Fibroblast of pulmonary artery (primary cell): ENCODE results near the gene FERMT3.
A peak's percentile ranks its signal among the peaks of the same experiment; 100 is the strongest.

ENCODE experiments used
- DNase-seq: peaks from one replicate; pipeline ENCODE4 v3.0.0-alpha.2; 2010; ENCODE audit warnings: low read depth
- H3K4me3 ChIP-seq: replicated peaks from 2 replicates; pipeline ENCODE4 v1.5.1; 2011; ENCODE audit warnings: low read depth, mild to moderate bottlenecking, control low read depth, low read length, moderate library complexity
- TF ChIP-seq, protein P1 (sequence below): IDR thresholded peaks from 2 replicates; pipeline ENCODE4 v1.5.1; 2011; ENCODE audit warnings: mild to moderate bottlenecking, control low read depth, low read length, inconsistent platforms; ENCODE audit errors: missing control alignments

FERMT3 gene

DNA sequence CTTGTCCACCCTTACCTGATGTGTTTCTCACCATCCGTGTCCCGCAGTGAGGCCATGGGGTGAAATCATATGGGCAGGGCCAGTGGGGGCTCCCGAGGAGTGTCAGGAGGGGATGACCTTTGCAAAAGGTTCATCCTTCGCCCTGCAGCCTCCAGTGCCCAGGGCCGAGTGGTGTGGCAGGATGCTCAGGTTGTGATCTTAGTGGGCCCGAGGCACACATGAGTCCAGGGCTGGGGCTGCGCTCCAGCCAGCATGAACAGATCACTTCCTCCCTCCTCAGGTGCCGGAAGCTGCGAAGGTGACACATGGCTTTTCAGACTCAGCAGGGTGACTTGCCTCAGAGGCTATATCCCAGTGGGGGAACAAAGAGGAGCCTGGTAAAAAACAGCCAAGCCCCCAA, 31.6 kb downstream of the FERMT3 start:
- TF ChIP-seq, protein P1, sequence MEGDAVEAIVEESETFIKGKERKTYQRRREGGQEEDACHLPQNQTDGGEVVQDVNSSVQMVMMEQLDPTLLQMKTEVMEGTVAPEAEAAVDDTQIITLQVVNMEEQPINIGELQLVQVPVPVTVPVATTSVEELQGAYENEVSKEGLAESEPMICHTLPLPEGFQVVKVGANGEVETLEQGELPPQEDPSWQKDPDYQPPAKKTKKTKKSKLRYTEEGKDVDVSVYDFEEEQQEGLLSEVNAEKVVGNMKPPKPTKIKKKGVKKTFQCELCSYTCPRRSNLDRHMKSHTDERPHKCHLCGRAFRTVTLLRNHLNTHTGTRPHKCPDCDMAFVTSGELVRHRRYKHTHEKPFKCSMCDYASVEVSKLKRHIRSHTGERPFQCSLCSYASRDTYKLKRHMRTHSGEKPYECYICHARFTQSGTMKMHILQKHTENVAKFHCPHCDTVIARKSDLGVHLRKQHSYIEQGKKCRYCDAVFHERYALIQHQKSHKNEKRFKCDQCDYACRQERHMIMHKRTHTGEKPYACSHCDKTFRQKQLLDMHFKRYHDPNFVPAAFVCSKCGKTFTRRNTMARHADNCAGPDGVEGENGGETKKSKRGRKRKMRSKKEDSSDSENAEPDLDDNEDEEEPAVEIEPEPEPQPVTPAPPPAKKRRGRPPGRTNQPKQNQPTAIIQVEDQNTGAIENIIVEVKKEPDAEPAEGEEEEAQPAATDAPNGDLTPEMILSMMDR = no peak
- DNase-seq = no peak
- no peak overlapping the region for H3K4me3 ChIP-seq

DNA sequence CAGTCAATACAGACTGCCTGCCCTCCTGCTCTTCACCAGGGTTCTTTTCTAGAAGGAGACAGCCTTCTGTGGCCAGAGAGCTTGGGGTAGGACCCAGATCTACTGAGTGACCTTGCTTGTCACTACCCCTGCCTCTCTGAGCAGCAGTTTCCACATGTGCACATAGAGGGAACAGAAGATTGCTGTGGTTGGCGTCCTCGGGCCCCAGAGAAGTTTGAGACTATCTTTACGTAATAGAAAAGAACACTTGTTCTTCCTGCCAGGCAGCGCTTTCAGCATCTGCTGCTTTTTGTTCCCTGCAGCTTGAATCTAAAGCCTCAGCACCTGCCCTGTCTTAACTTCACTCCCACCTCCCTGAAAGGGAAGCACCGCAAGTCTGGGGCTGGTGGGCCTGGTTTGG, 32.5 kb downstream of the FERMT3 start:
- no peak for DNase-seq
- TF ChIP-seq, protein P1 = no peak
- H3K4me3 ChIP-seq = no peak overlapping the region

DNA sequence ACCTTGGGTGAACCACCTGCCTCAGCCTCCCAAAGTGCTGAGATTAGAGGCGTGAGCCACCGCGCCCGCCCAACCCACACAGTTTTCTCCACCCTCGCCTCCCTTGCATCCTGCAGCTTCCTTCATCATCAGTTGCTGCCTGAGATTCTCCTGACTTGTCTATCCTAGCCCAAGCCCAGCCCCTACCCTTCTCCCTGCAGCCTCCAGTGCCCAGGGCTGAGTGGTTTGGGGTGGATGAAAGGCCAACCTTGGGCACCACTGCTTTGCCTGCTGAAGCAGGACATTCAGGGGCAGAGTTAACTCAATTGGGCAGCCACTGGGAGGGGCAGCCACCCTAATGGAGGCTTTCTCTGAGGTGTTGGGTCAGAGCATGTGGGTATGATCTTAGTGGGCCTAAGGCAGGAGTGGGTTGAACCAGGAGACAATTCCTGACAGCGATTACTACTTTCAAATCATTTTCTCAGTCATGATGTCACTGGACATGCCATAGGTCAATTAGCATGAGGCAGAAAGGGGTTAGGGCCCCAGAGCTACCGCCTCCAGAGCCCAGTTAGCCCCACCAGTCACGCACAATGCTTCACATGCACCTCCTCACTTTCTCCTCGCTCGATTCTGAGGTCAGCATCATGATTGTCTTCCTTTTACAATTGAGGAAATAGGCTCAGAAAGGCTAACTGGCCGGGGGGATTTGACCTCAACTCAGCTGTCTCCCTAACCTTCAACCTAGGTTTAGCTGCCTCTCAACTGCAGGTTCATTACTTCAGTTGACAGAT, 33.3 kb downstream of the FERMT3 start:
- peak overlapping the region; percentile 84 for H3K4me3 ChIP-seq

DNA sequence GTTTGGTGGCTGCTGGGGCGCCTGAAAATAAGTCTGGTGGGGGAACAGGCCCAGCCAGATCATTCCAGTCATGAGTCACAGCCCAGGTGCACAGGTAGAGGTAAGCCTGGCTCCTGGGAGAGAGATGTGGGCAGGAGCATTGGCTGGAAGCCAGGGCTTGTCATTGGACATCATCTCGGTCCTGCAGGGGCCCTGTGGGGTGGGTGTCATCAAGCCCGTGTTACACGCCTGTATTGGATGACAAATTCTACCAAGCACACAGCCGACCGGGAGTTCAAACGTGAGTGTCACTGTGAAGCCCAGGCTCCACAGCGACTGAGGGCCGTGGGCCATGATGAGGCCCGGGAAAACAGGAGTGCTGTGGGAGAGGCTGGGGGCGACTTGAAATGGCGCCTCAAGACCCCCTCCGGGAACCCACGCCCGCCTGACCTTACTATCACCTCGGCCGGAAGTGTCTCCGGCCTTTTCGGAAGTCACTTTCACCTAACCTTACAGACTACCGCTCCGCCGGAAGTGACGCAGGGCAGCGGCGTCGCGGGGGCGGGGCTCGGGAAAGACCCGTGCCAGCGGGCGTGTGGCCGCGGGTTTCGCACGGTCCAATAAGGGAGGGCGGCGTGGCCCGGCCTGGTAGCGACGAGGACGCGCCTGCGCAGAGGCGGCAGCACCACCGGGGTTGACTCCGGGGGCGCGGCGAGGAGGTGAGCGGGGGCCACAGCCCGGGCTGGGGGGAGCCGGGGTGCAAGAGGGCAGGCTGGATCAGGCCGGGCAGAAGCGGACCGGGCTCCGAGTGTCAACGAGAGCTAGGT, 34.1 kb downstream of the FERMT3 start, which contains the start of gene FKBP2:
TSS of gene FKBP2 (plus strand) at position 661 of the 806 bp plus-strand sequence. CDS start 1,293 bp downstream, outside the sequence.
- peak; percentile 97 for DNase-seq
- peak within 1 kb of the TSS; percentile 84 for H3K4me3 ChIP-seq
- TF ChIP-seq, protein P1 = no peak

More for the DNA sequence above, 33.3 kb downstream of the FERMT3 start:
- TF ChIP-seq, protein P1 = no peak
- DNase-seq = no peak

DNA sequence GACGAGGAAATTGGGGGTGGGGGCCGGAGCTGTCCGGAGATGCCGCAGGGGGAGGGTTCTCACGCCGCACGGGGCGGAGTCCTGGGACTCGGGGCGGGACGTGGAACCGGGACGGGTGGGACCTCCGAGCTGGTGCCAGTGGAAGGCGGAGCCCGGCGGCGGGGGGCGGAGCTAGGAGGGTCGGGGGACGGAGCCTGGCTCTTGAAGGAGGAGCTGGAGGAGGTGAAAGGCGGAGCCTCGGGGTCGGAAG, 34.6 kb downstream of the FERMT3 start:
- TF ChIP-seq, protein P1 = no peak
- peak; percentile 100 for DNase-seq
- peak overlapping the region; percentile 84 for H3K4me3 ChIP-seq

DNA sequence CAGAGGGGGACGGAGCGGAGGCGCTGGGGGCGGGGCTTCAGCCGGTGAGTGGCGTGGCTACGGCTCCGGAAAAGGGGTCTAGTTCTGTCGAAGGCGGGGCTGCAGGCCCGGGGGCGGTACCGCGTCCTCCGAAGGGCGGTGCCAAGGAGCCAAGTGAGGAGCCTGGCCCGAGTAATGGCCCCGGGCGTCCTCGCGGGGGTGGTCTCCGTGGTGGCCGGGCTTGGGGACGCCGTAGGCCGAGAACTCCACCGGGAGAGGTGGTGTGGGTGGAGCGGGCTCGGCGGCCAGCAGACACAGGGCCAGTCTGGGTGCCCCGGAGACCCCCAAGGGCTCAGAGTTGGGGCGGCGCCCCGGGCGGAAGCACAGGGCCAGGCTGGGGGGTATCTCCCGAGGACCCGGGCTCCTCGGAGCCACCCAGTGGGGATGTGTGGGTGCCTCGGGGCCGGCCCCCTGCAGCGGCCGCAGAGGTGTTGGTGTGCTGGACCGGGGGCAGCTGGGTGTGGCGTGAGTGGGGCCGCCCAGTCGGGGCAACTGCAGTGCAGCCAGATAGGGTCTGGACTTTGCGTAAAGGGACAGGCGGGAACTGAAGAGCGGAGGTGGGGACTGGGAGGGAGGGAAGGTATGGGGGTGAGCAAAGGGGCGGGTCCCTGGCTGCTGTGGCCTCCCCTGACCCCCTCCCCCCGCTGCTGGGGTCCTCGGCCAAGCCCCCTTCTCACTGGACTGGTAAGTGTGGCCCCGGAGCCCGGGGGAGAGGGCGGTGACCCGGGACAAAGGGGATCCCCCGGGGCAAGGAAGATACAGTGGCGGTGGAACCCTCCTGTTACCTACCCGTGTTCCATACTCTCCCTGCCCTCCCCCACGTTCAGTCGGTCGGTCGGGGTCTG, 35.2 kb downstream of the FERMT3 start:
- no peak for DNase-seq
- TF ChIP-seq, protein P1 = no peak
- peak overlapping the region; percentile 84 for H3K4me3 ChIP-seq
